ENCODE data around the gene LGI4.

Gene LGI4

GRCh38 chr19:35077411-35078223 is 57.2 kb downstream of the LGI4 start:
- no peaks in the 10 kb centered on the region for H3K36me3 ChIP-seq (ENCODE audit: control insufficient read depth, insufficient read depth, low read length)
- no peaks in the 10 kb centered on the region for H3K9me3 ChIP-seq (ENCODE audit: control insufficient read depth, low read length)
- no peaks in the 10 kb centered on the region for H3K27me3 ChIP-seq (ENCODE audit: control insufficient read depth, insufficient read depth, low read length)
- H3K4me3 ChIP-seq (ENCODE audit: low read length): no peak overlapping the region
- H3K9ac ChIP-seq (ENCODE audit: low read length): no peak overlapping the region
- no peaks in the 10 kb centered on the region for H3K4me1 ChIP-seq (ENCODE audit: control insufficient read depth, insufficient read depth, low read length)

GRCh38 chr19:35076657-35077056 is 58.2 kb downstream of the LGI4 start:
- Histone ChIP-seq H3K36me3 (ENCODE audit: control insufficient read depth, insufficient read depth, low read length) (no peaks in the 10 kb centered on the region), H3K9ac (ENCODE audit: low read length) (no peak overlapping the region), H3K9me3 (ENCODE audit: control insufficient read depth, low read length) (no peaks in the 10 kb centered on the region), H3K4me3 (ENCODE audit: low read length) (no peak overlapping the region), H3K4me1 (ENCODE audit: control insufficient read depth, insufficient read depth, low read length) (no peaks in the 10 kb centered on the region), H3K27me3 (ENCODE audit: control insufficient read depth, insufficient read depth, low read length) (no peaks in the 10 kb centered on the region)

GRCh38 chr19:35076026-35076370 is 58.9 kb downstream of the LGI4 start:
- Histone ChIP-seq H3K36me3 (ENCODE audit: control insufficient read depth, insufficient read depth, low read length) (no peaks in the 10 kb centered on the region), H3K4me1 (ENCODE audit: control insufficient read depth, insufficient read depth, low read length) (no peaks in the 10 kb centered on the region), H3K27me3 (ENCODE audit: control insufficient read depth, insufficient read depth, low read length) (no peaks in the 10 kb centered on the region), H3K9me3 (ENCODE audit: control insufficient read depth, low read length) (no peaks in the 10 kb centered on the region), H3K4me3 (ENCODE audit: low read length) (no peak overlapping the region), H3K9ac (ENCODE audit: low read length) (no peak overlapping the region)

GRCh38 chr19:35075202-35076025 is 59.4 kb downstream of the LGI4 start:
- Histone ChIP-seq H3K36me3 (ENCODE audit: control insufficient read depth, insufficient read depth, low read length) (no peaks in the 10 kb centered on the region), H3K4me1 (ENCODE audit: control insufficient read depth, insufficient read depth, low read length) (no peaks in the 10 kb centered on the region), H3K9me3 (ENCODE audit: control insufficient read depth, low read length) (no peaks in the 10 kb centered on the region), H3K27me3 (ENCODE audit: control insufficient read depth, insufficient read depth, low read length) (no peaks in the 10 kb centered on the region), H3K9ac (ENCODE audit: low read length) (no peak overlapping the region), H3K4me3 (ENCODE audit: low read length) (no peak overlapping the region)
